ENCODE data around the gene C20orf96. TPM values are rescaled to one million over a fixed set of nuclear protein-coding genes. Genes with fewer than 3 reads are reported as not detected.
A peak's percentile ranks its signal among the peaks of the same experiment; 100 is the strongest.

C20orf96 gene
- total and polyA plus RNA-seq, 2 experiments from 2014 or later: 14.6 to 36.3 TPM

DNA sequence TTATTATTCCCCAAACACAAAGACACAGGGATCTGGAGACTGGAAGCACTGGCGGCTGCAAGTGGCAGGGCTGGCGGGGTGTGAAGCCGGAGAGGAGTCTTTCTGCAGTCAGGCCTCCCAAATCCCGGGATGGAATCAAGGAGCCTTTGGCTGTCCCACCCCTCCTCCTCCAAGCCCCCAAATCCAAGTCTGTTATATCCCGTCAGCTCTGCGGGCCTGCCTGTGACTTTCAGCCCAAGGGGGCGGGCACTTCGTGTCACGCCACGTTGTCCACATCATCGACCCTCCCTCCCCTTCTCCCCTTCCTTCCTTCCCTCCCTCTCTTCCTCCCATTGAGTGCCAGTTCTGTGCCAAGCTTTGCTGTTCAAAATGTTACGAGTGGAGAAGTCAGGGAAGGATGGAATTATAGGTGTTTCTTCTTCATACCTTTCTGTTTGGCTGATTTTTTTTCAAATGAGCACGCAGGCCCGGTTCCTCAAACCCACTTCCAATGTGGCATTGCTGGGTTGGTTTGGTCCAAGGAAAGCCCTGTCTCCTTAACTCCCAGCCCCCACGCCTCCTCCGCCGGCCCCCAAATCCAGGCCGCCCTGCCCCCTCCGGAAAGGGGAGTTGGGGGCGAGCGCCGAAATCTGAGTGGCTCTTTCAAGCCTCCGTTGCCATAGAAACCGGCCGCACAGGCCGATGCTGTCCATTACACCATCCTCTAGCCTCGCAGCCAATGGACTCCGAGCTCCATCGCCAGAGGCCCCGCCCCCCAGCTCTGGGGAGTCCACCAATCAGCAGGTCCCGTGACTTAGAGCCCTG, 19.5 kb upstream of the C20orf96 start:
- Histone ChIP-seq H4K20me1 (replicated peaks; ENCODE audit: insufficient read depth) (no peaks in the 10 kb centered on the region), H3K36me3 (ENCODE audit: insufficient read depth) (no peaks in the 10 kb centered on the region), H3K4me3 (peak overlapping the region; percentile 62), H3K27ac (ENCODE audit: low read depth) (peak overlapping the region; percentile 96), H3K4me1 (ENCODE audit: insufficient read depth) (peaks cover 19% of the 10 kb centered on the region), H3F3A (replicated peaks; ENCODE audit: low read depth) (peaks cover 8% of the 10 kb centered on the region), H2AFZ (0 out of 2 replicates have a peak overlapping the region, but pooled peaks have one; percentile 29), H3K79me2 (replicated peaks; ENCODE audit: insufficient read depth) (no peaks in the 10 kb centered on the region), H3K9me2 (ENCODE audit: insufficient read depth) (no peaks in the 10 kb centered on the region), H3K27me3 (ENCODE audit: insufficient read depth) (no peaks in the 10 kb centered on the region), H3K4me2 (peak overlapping the region; percentile 90)
- Mint-ChIP-seq H3K9me3 (no peaks in the 10 kb centered on the region; the same call in 2 of the 3 replicates), H3K27ac (peak overlapping the region; percentile 96), H3K36me3 (ENCODE audit: low read depth) (no peaks in the 10 kb centered on the region; the same call in 2 of the 3 replicates), H3K4me1 (peaks cover 28% of the 10 kb centered on the region), H3K4me3 (peak overlapping the region; percentile 81), H3K27me3 (ENCODE audit: insufficient read depth, low read depth, poor library complexity) (peaks cover 8% of the 10 kb centered on the region)
- TF ChIP-seq CREB1 (CRISPR knock-in tag; IDR thresholded peaks at IDR 0.05; ENCODE audit: low read depth) (peak; percentile 46; the same call in 1 of the 2 replicates), ZNF462 (CRISPR knock-in tag; IDR thresholded peaks at IDR 0.05) (no peak), STAT1 (IDR thresholded peaks at IDR 0.05; ENCODE audit: unreplicated experiment) (no peak), POLR2AphosphoS5 (IDR thresholded peaks at IDR 0.05; ENCODE audit: low read depth) (peak; percentile 76)
- TF ChIP-seq, protein P1, sequence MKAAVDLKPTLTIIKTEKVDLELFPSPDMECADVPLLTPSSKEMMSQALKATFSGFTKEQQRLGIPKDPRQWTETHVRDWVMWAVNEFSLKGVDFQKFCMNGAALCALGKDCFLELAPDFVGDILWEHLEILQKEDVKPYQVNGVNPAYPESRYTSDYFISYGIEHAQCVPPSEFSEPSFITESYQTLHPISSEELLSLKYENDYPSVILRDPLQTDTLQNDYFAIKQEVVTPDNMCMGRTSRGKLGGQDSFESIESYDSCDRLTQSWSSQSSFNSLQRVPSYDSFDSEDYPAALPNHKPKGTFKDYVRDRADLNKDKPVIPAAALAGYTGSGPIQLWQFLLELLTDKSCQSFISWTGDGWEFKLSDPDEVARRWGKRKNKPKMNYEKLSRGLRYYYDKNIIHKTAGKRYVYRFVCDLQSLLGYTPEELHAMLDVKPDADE (IDR thresholded peaks at IDR 0.05): peak; percentile 12; the same call in 1 of the 2 replicates
- DNase-seq (ENCODE audit: low spot score) (peak; percentile 100), ATAC-seq (peak; percentile 97)
